Mucosa of descending colon (tissue), 3 donors: ENCODE results near the gene NELL1. TPM values are rescaled to one million over a fixed set of nuclear protein-coding genes. Genes with fewer than 3 reads are reported as not detected.

Experiments
- ATAC-seq: fragments of 200-7000 bp; cut with Tn5 transposase; one replicate; pipeline ENCODE4 v1.9.1; 2020; ENCODE audit warnings: mild to moderate bottlenecking, moderate library complexity
- DNase-seq, 3 donors: peaks; one replicate each; pipeline ENCODE4 v3.0.0-alpha.2; 2020
- H3K36me3 ChIP-seq: fragments of 200-600 bp; one replicate; pipeline ENCODE4 v1.8.0; 2021; ENCODE audit warnings: low read depth, mild to moderate bottlenecking
- H3K4me1 ChIP-seq: fragments of 200-600 bp; one replicate; pipeline ENCODE4 v1.8.0; 2021; ENCODE audit warnings: low read depth, mild to moderate bottlenecking
- H3K4me3 ChIP-seq: fragments of 200-600 bp; one replicate; pipeline ENCODE4 v1.8.0; 2021; ENCODE audit warnings: mild to moderate bottlenecking
- H3K9me3 ChIP-seq: fragments of 200-600 bp; one replicate; pipeline ENCODE4 v1.8.0; 2021; ENCODE audit warnings: mild to moderate bottlenecking
- intact Hi-C, 2 donors: fragments of 100-400 bp; cut with DNase I in 1 of 2; cut with micrococcal nuclease in 1 of 2; formaldehyde crosslinking; loops; one replicate each; pipeline versions ENCODE4 v1.11.0 to v1.11.1; 2022; cut with DNase I, micrococcal nuclease
- total RNA-seq, 3 donors: library from RNA; stranded (reverse); fragmentation: NEBNext Ultra II Directional in 2 of 3; extraction: Animal tissue kit (Norgen Biotek cat#: 25700) in 2 of 3; gene quantifications; one replicate each; pipeline versions ENCODE4 v1.2.1 to v1.2.4, GENCODE V29; 2021 to 2023
- TF ChIP-seq, protein P1 (sequence below): fragments of 200-600 bp; IDR thresholded peaks from one replicate; pipeline ENCODE4 v1.8.0; 2022; ENCODE audit warnings: antibody characterized with exemption, mild to moderate bottlenecking
- donor health status: DM: no; HTN: no; CAD: no; lungs with moderate emphysema.
- donor health status: DM: no; HTN: no; CAD: no.
- donor health status: DM: no; HTN: yes; CAD: no.

The NELL1 gene
- total RNA-seq, 3 donors from 2014 or later, result 0.20 to 0.73 (median 0.31) TPM

DNA sequence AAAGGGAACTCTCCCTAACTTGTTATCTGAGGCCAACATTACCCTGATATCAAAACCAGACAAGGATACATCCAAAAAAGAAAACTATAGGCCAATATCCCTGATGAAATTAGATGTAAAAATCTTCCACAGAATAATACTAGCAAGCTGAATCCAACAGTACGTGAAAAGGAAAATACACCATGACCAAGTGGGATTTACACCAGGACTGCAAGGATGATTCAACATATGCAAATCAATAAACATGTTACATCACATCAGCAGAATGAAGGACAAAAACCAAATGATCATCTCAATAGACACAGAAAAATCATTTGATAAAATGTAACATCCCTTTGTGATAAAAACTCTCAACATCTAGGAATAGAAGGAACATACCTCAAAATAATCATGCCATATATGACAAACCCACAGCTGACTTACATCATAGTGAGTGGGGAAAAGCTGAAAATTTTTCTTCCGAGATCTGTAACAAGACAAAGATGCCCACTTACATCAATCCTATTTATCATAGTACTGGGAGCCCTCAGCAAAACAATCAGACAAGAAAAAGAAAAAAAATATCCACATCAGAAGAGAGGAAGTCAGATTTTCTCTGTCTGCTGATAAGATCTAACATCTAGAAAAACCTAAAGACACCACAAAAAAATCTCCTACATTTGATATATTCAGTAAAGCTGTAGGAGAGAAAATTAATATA is 820.2 kb downstream of the NELL1 start:
- no peaks in the 10 kb centered on the region for H3K36me3 ChIP-seq
- H3K4me1 ChIP-seq, result no peaks in the 10 kb centered on the region
- intact Hi-C loops, result no loop called here
- ATAC-seq, result no peak
- H3K4me3 ChIP-seq, result no peak overlapping the region
- peaks cover 27% of the 10 kb centered on the region for H3K9me3 ChIP-seq
- no peak for DNase-seq
- TF ChIP-seq, protein P1, sequence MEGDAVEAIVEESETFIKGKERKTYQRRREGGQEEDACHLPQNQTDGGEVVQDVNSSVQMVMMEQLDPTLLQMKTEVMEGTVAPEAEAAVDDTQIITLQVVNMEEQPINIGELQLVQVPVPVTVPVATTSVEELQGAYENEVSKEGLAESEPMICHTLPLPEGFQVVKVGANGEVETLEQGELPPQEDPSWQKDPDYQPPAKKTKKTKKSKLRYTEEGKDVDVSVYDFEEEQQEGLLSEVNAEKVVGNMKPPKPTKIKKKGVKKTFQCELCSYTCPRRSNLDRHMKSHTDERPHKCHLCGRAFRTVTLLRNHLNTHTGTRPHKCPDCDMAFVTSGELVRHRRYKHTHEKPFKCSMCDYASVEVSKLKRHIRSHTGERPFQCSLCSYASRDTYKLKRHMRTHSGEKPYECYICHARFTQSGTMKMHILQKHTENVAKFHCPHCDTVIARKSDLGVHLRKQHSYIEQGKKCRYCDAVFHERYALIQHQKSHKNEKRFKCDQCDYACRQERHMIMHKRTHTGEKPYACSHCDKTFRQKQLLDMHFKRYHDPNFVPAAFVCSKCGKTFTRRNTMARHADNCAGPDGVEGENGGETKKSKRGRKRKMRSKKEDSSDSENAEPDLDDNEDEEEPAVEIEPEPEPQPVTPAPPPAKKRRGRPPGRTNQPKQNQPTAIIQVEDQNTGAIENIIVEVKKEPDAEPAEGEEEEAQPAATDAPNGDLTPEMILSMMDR, result no peak

DNA sequence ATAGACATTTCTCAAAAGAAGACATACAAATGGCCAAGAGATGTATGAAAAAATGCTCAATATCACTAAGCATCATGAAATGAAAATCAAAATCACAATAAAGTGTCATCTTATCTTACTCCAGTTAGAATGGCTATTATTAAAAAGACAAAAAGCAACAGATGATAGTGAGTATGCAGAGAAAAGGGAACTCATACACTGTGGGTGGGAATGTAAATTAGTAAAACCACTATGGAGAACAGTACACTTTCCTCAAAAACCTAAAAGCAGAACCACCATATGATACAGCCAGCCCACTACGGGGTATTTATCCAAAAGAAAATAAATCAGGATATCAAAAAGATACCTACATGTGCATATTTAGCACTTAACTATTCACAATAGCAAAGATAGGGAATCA is 823.5 kb downstream of the NELL1 start:
- no peak overlapping the region for H3K4me3 ChIP-seq
- H3K4me1 ChIP-seq, result no peaks in the 10 kb centered on the region
- intact Hi-C loops, result no loop called here
- H3K9me3 ChIP-seq, result peaks cover 21% of the 10 kb centered on the region
- ATAC-seq (no peak), DNase-seq (no peak)
- TF ChIP-seq, protein P1, result no peak
- H3K36me3 ChIP-seq, result no peaks in the 10 kb centered on the region

DNA sequence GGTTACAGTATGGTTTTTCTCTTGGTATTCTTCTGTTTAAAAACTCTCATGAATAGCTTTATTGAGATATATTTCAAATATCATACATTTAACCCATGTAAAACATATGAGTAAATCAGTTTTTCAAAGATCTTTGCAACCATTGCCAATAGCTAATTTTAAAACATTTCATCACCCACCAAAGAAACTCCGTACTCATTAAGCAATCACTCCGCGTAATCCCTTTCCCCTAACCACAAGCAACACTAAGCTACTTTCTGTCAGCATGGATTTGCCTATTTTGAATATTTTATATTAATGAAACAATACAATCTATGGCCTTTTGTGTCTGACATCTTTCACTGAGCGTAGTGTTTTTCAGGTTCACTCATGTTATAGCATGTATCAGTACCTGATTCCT is 825.6 kb downstream of the NELL1 start:
- ATAC-seq (no peak), DNase-seq (no peak)
- Histone ChIP-seq H3K36me3 (no peaks in the 10 kb centered on the region), H3K4me1 (no peaks in the 10 kb centered on the region), H3K4me3 (no peak overlapping the region), H3K9me3 (peaks cover 21% of the 10 kb centered on the region)
- intact Hi-C loops, result no loop called here
- TF ChIP-seq, protein P1, result no peak

DNA sequence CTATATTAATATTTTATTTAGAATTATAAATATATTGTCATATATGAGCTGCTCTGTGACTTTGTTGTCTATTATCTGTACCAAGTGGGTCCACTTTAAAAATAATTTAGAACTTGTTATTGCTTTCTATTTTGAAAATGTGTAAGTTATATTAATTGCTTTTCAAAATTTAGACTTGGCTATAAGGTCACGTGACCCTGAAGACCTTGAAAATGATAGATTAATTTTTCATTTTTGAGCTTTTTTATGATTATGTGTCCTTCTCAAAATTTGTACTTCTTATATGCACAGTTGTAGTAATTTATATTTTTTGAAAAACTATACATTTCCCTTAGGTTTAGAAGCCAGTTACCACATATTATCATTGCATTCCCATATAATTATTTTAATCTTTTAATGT is 826.5 kb downstream of the NELL1 start:
- intact Hi-C loops, result no loop called here
- TF ChIP-seq, protein P1, result no peak

DNA sequence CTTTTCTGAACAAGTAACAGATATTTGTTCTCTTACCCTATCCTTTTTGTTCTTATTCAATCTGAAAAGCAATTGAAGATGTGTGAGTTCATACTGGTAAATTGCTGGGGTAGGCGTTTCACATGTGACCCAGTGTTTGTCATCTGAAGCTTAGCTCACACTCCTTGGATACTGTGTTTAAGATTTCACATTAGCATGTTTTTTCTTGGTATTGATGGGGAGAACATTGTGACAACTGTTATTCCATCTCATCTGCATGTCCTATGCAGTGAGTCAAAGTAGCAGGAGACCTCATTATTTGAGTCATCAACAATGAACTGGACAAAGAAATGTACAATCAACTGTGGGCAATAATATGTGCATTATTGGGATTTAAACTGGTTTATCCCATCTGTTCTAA is 831.9 kb downstream of the NELL1 start:
- no peaks in the 10 kb centered on the region for H3K36me3 ChIP-seq
- H3K9me3 ChIP-seq, result peaks cover 3% of the 10 kb centered on the region
- intact Hi-C loops, result no loop called here
- TF ChIP-seq, protein P1, result no peak
- no peak for DNase-seq
- H3K4me3 ChIP-seq, result no peak overlapping the region
- no peak for ATAC-seq
- H3K4me1 ChIP-seq, result no peaks in the 10 kb centered on the region

More for the DNA sequence above, 826.5 kb downstream of the NELL1 start:
- Histone ChIP-seq H3K4me1 (no peaks in the 10 kb centered on the region), H3K36me3 (no peaks in the 10 kb centered on the region), H3K9me3 (peaks cover 16% of the 10 kb centered on the region), H3K4me3 (no peak overlapping the region)
- no peak for ATAC-seq
- DNase-seq, result no peak
